Liver (tissue), 9 donors: ENCODE measurements around the gene FOXC2. TPM values are rescaled to one million over a fixed set of nuclear protein-coding genes. Genes with fewer than 3 reads are reported as not detected.

ENCODE experiments used
- DNase-seq: peaks from one replicate; pipeline ENCODE4 v3.0.0-alpha.2; 2017; ENCODE audit warnings: low spot score
- H3K27ac ChIP-seq, 2 donors: one replicate each; pipeline ENCODE4 v1.7.0; 2013; ENCODE audit warnings: inconsistent platforms in 2 of 2, low read length in 2 of 2, control low read depth in 1 of 2, low read depth in 1 of 2, mild to moderate bottlenecking in 1 of 2
- H3K27me3 ChIP-seq, 4 donors: one replicate each; pipeline versions ENCODE4 v1.6.1 to v1.7.0; 2013; ENCODE audit warnings: low read length in 3 of 4, inconsistent platforms in 1 of 4, mild to moderate bottlenecking in 1 of 4, moderate library complexity in 1 of 4; ENCODE audit not compliant: control insufficient read depth in 4 of 4, insufficient read depth in 4 of 4
- H3K36me3 ChIP-seq, 4 donors: one replicate each; pipeline versions ENCODE4 v1.6.1 to v1.7.0; 2013; ENCODE audit warnings: low read length in 3 of 4, mild to moderate bottlenecking in 3 of 4, low read depth in 1 of 4, moderate library complexity in 1 of 4; ENCODE audit not compliant: control insufficient read depth in 4 of 4, insufficient read depth in 3 of 4
- H3K4me1 ChIP-seq, 4 donors: one replicate each; pipeline versions ENCODE4 v1.6.1 to v1.7.0; 2013; ENCODE audit warnings: low read length in 3 of 4, mild to moderate bottlenecking in 3 of 4, moderate library complexity in 1 of 4; ENCODE audit not compliant: control insufficient read depth in 4 of 4, insufficient read depth in 4 of 4
- H3K4me3 ChIP-seq, 3 donors: one replicate each; pipeline versions ENCODE4 v1.6.1 to v1.7.0; 2013; ENCODE audit warnings: low read length in 3 of 3, control low read depth in 1 of 3, low read depth in 1 of 3, mild to moderate bottlenecking in 1 of 3
- H3K9ac ChIP-seq, 2 donors: one replicate each; pipeline ENCODE4 v1.7.0; 2013; ENCODE audit warnings: low read length in 2 of 2, mild to moderate bottlenecking in 2 of 2, moderate library complexity in 2 of 2, control low read depth in 1 of 2, low read depth in 1 of 2
- H3K9me3 ChIP-seq, 4 donors: one replicate each; pipeline versions ENCODE4 v1.6.1 to v1.7.0; 2013; ENCODE audit warnings: low read length in 3 of 4; ENCODE audit not compliant: control insufficient read depth in 4 of 4
- EGR1 ChIP-seq, 2 donors: IDR thresholded peaks; 2 replicates each; pipeline ENCODE4 v1.6.1; 2016 to 2018; ENCODE audit warnings: antibody characterized with exemption in 2 of 2, low read depth in 2 of 2
- FOXA1 ChIP-seq: IDR thresholded peaks from 2 replicates; pipeline ENCODE4 v1.6.1; 2016; ENCODE audit warnings: antibody characterized with exemption
- FOXA2 ChIP-seq: IDR thresholded peaks from 2 replicates; pipeline ENCODE4 v1.6.1; 2016; ENCODE audit warnings: antibody characterized with exemption
- GABPA ChIP-seq, 2 donors: IDR thresholded peaks in 1 of 2; conservative IDR thresholded peaks in 1 of 2; 2 replicates each; pipeline ENCODE4 v1.6.1; 2016; ENCODE audit warnings: antibody characterized with exemption in 2 of 2, mild to moderate bottlenecking in 1 of 2, moderate library complexity in 1 of 2
- HNF4A ChIP-seq, 2 donors: conservative IDR thresholded peaks; 2 replicates each; pipeline ENCODE4 v1.6.1; 2016; ENCODE audit warnings: antibody characterized with exemption in 2 of 2, mild to moderate bottlenecking in 2 of 2
- HNF4G ChIP-seq: IDR thresholded peaks from 2 replicates; pipeline ENCODE4 v1.6.1; 2016; ENCODE audit warnings: antibody characterized with exemption
- JUND ChIP-seq, 2 donors: IDR thresholded peaks; 2 replicates each; pipeline ENCODE4 v1.6.1; 2016; ENCODE audit warnings: antibody characterized with exemption in 2 of 2
- NR2F2 ChIP-seq: IDR thresholded peaks from 2 replicates; pipeline ENCODE4 v1.6.1; 2016; ENCODE audit warnings: antibody characterized with exemption
- RAD21 ChIP-seq, 2 donors: IDR thresholded peaks; 2 replicates each; pipeline ENCODE4 v1.6.1; 2016; ENCODE audit warnings: antibody characterized with exemption in 2 of 2, mild to moderate bottlenecking in 2 of 2
- RXRA ChIP-seq, 2 donors: IDR thresholded peaks; 2 replicates each; pipeline ENCODE4 v1.6.1; 2017 to 2018; ENCODE audit warnings: antibody characterized with exemption in 2 of 2, mild to moderate bottlenecking in 1 of 2
- SP1 ChIP-seq: IDR thresholded peaks from 2 replicates; pipeline ENCODE4 v1.6.1; 2018; ENCODE audit warnings: antibody characterized with exemption, mild to moderate bottlenecking
- TAF1 ChIP-seq: conservative IDR thresholded peaks from 2 replicates; pipeline ENCODE4 v1.6.1; 2016; ENCODE audit warnings: antibody characterized with exemption, mild to moderate bottlenecking
- YY1 ChIP-seq: IDR thresholded peaks from 2 replicates; pipeline ENCODE4 v1.6.1; 2016; ENCODE audit warnings: antibody characterized with exemption, mild to moderate bottlenecking
- WGBS: extraction: QIAGEN DNeasy Blood & Tissue Kit; methylation state at CpG from one replicate; pipeline ENCODE4 v1.1.7; 2013; 5-methylcytosine and 5-hydroxymethylcytosine counted together
- polyA plus RNA-seq, 2 donors: library from polyadenylated mRNA; stranded (reverse) in 1 of 2; unstranded in 1 of 2; fragments of 200-250 nt in 1 of 2; fragments of >200 nt in 1 of 2; fragmentation: Nextera tagmentation in 1 of 2; extraction: Ambion mirVana in 1 of 2; gene quantifications; one replicate each; pipeline versions ENCODE4 v1.2.1 to v1.2.3, GENCODE V29; 2013 to 2015
- total RNA-seq, 2 donors: library from RNA; depleted of rRNA; stranded (reverse); fragments of >200 nt; gene quantifications; one replicate each; pipeline ENCODE4 v1.2.3, GENCODE V29; 2014
- TF ChIP-seq, protein P1 (sequence below): fragments of 150-350 bp; IDR thresholded peaks from 2 replicates; pipeline ENCODE4 v1.5.1; 2017; ENCODE audit warnings: improper control_type of control experiment, low read depth, low read length; ENCODE audit not compliant: missing input control
- TF ChIP-seq, protein P2 (sequence below): IDR thresholded peaks from 2 replicates; pipeline ENCODE4 v1.6.1; 2016; ENCODE audit warnings: antibody characterized with exemption
- TF ChIP-seq, protein P3 (sequence below): IDR thresholded peaks from 2 replicates; pipeline ENCODE4 v1.6.1; 2016; ENCODE audit warnings: antibody characterized with exemption
- TF ChIP-seq, protein P4 (sequence below): IDR thresholded peaks from 2 replicates; pipeline ENCODE4 v1.6.1; 2016; ENCODE audit warnings: antibody characterized with exemption
- TF ChIP-seq, protein P5 (sequence below): IDR thresholded peaks from 2 replicates; pipeline ENCODE4 v1.6.1; 2016; ENCODE audit warnings: antibody characterized with exemption, mild to moderate bottlenecking
- donor health status: healthy.
- donor health status: healthy.
- donor health status: healthy.
- donor health status: healthy.
- donor health status: healthy.

FOXC2 gene
- total and polyA plus RNA-seq, 4 donors: 0.03 to 0.09 (median 0.08) TPM; not detected in 1

DNA sequence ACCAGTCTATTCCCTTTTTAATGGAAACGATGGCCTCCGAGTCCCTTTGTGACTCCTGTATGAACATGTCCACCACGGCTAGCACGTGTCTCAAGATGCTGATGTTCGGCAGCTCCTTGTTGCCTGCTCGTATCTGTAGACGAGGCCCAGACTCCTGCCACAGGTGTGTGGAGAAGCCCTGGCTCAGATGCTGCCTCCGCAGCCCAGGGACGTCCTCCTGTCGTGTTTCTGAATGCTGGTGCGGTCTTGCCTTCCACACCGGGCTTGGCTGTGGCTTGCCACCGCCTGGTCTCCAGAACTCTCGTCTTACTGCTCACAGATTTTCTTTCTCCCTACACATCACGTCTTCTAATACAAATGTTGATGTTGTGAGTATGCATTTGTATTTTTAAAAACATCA, 39.3 kb upstream of the FOXC2 start:
- TF ChIP-seq, protein P1, sequence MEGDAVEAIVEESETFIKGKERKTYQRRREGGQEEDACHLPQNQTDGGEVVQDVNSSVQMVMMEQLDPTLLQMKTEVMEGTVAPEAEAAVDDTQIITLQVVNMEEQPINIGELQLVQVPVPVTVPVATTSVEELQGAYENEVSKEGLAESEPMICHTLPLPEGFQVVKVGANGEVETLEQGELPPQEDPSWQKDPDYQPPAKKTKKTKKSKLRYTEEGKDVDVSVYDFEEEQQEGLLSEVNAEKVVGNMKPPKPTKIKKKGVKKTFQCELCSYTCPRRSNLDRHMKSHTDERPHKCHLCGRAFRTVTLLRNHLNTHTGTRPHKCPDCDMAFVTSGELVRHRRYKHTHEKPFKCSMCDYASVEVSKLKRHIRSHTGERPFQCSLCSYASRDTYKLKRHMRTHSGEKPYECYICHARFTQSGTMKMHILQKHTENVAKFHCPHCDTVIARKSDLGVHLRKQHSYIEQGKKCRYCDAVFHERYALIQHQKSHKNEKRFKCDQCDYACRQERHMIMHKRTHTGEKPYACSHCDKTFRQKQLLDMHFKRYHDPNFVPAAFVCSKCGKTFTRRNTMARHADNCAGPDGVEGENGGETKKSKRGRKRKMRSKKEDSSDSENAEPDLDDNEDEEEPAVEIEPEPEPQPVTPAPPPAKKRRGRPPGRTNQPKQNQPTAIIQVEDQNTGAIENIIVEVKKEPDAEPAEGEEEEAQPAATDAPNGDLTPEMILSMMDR: no peak
- TF ChIP-seq TAF1: no peak
- no peak for TF ChIP-seq NR2F2
- TF ChIP-seq, protein P2, sequence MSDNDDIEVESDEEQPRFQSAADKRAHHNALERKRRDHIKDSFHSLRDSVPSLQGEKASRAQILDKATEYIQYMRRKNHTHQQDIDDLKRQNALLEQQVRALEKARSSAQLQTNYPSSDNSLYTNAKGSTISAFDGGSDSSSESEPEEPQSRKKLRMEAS: no peak
- TF ChIP-seq HNF4G: no peak
- TF ChIP-seq, protein P3, sequence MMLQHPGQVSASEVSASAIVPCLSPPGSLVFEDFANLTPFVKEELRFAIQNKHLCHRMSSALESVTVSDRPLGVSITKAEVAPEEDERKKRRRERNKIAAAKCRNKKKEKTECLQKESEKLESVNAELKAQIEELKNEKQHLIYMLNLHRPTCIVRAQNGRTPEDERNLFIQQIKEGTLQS: no peak
- TF ChIP-seq HNF4A (conservative IDR thresholded peaks at IDR 0.05): no peak
- TF ChIP-seq, protein P4, sequence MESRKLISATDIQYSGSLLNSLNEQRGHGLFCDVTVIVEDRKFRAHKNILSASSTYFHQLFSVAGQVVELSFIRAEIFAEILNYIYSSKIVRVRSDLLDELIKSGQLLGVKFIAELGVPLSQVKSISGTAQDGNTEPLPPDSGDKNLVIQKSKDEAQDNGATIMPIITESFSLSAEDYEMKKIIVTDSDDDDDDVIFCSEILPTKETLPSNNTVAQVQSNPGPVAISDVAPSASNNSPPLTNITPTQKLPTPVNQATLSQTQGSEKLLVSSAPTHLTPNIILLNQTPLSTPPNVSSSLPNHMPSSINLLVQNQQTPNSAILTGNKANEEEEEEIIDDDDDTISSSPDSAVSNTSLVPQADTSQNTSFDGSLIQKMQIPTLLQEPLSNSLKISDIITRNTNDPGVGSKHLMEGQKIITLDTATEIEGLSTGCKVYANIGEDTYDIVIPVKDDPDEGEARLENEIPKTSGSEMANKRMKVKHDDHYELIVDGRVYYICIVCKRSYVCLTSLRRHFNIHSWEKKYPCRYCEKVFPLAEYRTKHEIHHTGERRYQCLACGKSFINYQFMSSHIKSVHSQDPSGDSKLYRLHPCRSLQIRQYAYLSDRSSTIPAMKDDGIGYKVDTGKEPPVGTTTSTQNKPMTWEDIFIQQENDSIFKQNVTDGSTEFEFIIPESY: no peak
- no peak overlapping the region for H3K9ac ChIP-seq
- H3K4me3 ChIP-seq: no peak overlapping the region
- H3K36me3 ChIP-seq: peaks cover 0 to 5% (median 2%) of the 10 kb centered on the region in 4 donors
- no peaks in the 10 kb centered on the region for H3K9me3 ChIP-seq
- no peaks in the 10 kb centered on the region for H3K4me1 ChIP-seq
- no peak overlapping the region for H3K27ac ChIP-seq
- no peaks in the 10 kb centered on the region for H3K27me3 ChIP-seq
- no peak for DNase-seq
- WGBS: 95% methylated on average over 15 of the region's 15 CpGs

DNA sequence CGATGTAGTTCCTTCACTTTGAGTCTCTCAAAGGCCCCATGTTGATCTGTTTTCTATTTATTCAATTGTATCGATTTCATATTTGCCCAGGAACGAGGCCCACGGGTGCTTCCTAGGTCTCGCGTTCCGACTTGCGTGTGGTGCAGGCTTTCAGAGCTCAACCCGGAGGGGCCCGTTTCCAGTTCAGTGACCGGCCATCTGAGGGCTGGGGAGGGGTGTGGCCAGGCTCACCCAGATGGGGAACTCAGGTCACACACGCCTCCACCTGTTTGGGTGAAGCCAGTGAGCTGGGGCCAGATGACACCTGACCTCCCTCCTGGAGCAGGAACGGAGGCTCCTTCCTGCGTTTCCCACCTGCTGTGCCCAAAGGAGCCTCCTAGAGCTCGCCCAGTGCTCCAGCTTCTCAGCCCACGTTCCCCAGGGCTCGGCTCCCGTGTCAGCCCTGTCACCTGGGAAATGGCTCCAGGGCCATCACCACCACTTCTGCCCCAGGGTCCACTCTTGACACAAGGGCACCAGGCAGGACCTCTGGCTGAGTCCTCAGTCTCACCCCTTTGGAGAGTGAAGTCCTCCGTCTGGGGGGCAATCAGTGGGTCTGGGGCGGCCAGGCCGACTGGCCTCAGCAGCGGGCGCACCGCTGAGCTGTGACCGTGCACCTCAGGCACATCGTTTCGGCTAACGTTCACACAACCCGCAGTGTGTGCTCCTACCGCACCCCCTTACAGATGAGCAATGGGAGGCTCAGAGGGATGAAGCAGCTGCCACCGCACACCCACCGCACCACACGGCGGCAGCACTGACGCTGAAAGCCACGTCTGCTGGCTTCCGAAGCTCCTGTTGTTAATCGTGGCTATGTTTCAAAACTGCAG, 38.3 kb upstream of the FOXC2 start:
- 95% methylated on average over 38 of the region's 38 CpGs for WGBS
- no peak overlapping the region for H3K9ac ChIP-seq
- H3K9me3 ChIP-seq: no peaks in the 10 kb centered on the region
- H3K4me1 ChIP-seq: no peaks in the 10 kb centered on the region
- DNase-seq: no peak
- H3K27me3 ChIP-seq: no peaks in the 10 kb centered on the region
- TF ChIP-seq JUND (IDR thresholded peaks at IDR 0.05): no peak
- TF ChIP-seq, protein P5, sequence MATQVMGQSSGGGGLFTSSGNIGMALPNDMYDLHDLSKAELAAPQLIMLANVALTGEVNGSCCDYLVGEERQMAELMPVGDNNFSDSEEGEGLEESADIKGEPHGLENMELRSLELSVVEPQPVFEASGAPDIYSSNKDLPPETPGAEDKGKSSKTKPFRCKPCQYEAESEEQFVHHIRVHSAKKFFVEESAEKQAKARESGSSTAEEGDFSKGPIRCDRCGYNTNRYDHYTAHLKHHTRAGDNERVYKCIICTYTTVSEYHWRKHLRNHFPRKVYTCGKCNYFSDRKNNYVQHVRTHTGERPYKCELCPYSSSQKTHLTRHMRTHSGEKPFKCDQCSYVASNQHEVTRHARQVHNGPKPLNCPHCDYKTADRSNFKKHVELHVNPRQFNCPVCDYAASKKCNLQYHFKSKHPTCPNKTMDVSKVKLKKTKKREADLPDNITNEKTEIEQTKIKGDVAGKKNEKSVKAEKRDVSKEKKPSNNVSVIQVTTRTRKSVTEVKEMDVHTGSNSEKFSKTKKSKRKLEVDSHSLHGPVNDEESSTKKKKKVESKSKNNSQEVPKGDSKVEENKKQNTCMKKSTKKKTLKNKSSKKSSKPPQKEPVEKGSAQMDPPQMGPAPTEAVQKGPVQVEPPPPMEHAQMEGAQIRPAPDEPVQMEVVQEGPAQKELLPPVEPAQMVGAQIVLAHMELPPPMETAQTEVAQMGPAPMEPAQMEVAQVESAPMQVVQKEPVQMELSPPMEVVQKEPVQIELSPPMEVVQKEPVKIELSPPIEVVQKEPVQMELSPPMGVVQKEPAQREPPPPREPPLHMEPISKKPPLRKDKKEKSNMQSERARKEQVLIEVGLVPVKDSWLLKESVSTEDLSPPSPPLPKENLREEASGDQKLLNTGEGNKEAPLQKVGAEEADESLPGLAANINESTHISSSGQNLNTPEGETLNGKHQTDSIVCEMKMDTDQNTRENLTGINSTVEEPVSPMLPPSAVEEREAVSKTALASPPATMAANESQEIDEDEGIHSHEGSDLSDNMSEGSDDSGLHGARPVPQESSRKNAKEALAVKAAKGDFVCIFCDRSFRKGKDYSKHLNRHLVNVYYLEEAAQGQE: no peak
- no peak for TF ChIP-seq HNF4G
- no peak for TF ChIP-seq EGR1 (IDR thresholded peaks at IDR 0.05; ENCODE audit: low read depth in 2 of 2)
- TF ChIP-seq, protein P1: no peak
- no peak for TF ChIP-seq RXRA (IDR thresholded peaks at IDR 0.05)
- no peak for TF ChIP-seq FOXA1
- TF ChIP-seq, protein P2: no peak
- TF ChIP-seq, protein P3: no peak
- TF ChIP-seq GABPA (IDR thresholded peaks at IDR 0.05 in 1 of 2, conservative IDR thresholded peaks at IDR 0.05 in 1 of 2): no peak
- no peak for TF ChIP-seq SP1
- no peak for TF ChIP-seq RAD21 (IDR thresholded peaks at IDR 0.05)
- TF ChIP-seq TAF1: no peak
- TF ChIP-seq YY1: no peak
- no peak for TF ChIP-seq FOXA2
- H3K27ac ChIP-seq: no peak overlapping the region
- H3K36me3 ChIP-seq: peaks cover 0 to 8% (median 4%) of the 10 kb centered on the region in 4 donors
- H3K4me3 ChIP-seq: no peak overlapping the region
